Dedifferentiated amniotic fluid mesenchymal stem cell (primary cell): Measurements from ENCODE around the gene NUP188.
A peak's percentile ranks its signal among the peaks of the same experiment; 100 is the strongest.

Source experiments
- DNase-seq: peaks from one replicate; pipeline ENCODE4 v3.0.0-alpha.2; 2016; ENCODE audit errors: extremely low spot score

Gene NUP188

GRCh38 chr9:129007766-129008468 lies 60.4 kb downstream of the NUP188 start:
- no peak for DNase-seq

- no peak for DNase-seq
These were observed 61.0 kb downstream of the NUP188 start for GRCh38 chr9:129008469-129008965.

DNA sequence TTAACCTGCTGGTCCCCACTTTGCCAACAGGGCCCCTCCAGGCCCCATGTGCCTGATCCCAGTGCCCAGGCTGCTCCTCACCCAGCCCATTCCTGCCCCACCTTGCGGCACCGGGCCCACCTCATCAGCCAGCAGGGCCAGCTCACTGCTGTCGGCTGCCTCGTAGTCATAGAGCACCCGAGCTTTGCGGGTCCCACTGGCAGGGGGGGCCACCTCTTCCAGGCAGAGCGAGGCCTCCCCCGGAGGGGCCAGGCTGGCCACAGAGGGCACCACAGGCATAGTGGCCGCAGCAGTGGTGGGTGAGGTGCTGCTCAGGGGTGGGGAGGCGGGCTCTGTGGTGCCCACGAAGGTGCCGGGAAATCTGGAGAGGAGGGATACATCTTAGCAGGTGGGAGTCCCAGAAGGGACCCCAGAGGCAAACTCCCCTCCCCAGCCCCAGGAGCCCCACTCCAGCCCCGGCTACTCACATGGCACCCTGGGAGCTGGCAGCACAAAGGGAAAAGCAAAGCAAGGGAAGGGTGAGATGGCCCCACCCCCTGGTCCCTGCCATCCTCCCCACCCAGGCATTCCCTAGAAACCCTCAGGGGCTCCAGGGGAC lies 61.6 kb downstream of the NUP188 start:
- no peak for DNase-seq

DNA sequence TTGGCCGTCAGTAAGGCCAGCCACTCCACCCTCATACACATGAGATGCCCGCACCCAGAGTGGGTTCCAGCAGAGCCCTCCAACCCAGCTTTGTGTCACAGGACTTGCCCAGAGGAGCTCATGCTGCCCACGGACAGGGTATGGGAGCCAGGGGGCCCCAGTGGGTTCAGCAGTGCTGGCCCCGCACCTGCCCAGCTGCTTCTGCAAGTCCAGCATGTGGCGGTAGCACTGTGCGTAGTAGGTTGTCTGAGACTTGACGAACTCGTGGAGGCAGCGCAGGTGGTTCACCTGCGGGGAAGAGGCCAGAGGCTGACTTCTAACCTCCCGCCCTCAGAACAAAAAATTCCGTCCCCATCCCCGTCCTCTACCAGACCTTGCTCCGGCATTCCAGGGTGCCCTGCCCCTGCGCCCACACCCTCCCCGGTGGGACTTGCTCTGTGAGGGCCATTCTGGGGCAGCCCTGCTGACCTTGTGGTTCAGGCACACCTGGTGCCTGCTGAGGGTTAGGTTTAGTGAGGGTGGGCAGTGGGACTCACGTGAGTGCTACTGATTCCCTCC lies 62.2 kb downstream of the NUP188 start:
- no peak for DNase-seq

DNA sequence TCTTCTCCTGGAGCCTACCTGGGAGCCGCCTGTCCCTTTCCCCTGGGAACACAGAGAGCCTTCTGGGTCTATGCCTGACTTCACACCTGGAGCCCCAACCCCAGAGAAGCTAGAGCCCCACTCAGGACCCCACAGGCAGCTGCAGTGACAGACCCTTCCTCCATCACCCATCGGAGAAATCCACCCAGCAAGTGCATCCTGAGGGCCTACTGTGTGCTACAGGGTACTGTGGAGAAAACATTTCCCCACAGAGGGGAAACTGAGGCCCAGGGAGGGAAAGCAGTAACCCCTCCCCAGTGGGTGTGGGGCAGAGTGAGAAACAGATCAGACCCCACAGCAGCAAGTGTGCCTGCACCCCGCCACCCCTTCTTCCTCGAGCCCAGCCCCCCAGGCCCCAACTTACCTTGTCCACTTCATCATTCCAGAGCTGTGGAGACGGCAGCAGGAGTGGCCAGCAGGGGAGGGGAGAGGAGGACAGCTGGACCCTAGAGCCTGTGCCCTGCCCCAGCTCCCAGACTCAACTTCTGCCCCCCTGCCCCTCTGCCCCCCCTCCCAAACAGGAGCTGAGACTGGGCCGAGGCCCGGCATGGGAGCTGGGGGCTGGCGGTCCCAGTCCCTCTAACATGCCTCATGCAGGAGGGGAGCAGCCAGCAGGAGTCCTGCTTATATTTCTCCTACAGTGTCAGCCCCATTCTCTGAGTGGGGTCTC lies 62.9 kb downstream of the NUP188 start:
- no peak for DNase-seq

GRCh38 chr9:129011170-129011569 lies 63.7 kb downstream of the NUP188 start:
- DNase-seq: no peak

DNA sequence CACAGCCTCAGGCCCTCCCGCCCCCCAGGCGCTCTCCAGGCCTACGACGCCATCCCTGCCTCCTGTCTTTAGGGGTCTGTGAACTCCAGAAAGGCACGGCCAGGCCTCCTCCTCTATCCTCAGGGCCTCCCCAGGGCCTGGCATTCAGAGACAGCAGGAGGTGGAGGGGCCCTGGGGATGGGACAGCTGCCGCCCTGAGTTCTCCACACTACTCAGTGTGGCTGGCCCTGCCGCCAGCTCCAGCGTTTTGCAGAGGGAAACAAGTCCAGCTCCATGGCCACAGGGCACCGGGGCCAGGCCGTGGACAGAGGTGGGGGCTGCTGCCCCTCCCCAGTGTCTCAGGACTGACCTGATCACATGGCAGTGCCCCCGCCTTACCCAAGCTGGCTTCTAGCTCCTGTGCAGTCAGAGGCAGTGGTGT lies 64.3 kb downstream of the NUP188 start:
- no peak for DNase-seq

DNA sequence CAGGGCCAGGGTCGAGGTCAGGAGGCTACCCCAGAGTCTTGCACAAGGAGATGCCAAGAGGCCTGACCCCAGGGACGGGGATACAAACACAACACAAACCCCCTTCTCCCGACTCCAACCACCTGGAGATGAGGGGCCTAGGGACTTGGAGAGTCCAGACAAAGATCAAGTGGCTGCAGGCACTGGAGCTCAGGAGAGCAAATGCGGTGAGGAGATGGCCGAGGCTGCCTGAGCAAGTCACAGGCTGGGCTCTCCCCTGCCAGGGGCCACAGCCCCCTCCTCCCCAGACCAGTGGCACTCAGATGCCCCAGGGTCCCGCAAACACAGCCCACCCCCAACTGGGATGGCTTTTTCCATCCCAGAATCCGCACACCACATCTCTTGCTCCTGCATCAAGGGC lies 64.8 kb downstream of the NUP188 start:
- DNase-seq: no peak

DNA sequence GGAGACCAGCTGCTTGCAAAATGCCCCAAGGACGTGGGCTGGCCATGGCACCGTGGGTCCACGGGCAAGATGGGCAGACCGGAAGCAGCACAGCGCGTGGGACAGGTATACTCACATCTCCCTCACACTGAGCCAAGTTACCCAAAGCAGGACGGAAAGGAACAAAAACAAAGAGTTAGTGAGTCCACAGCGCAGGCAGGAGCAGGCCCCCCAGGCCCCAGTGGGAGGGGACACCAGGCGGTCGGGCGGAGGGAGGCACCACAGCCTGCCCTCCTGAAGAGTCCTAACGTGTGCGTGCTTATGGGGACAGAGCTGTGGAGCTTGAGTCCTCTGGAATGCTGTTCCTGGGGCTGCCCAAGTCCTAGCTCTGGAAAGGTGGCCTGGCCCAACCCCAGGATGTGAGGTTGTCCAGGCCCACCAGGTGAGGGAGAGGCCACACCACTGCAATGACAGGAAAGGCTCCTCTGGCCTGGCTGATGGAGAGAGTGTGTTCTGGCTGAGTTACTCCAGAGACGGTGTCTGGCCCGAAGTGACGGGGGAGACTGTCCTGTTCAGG lies 65.5 kb downstream of the NUP188 start:
- DNase-seq: no peak

- DNase-seq: no peak
These were observed 66.2 kb downstream of the NUP188 start for GRCh38 chr9:129013674-129014073.

- no peak for DNase-seq
These were observed 66.6 kb downstream of the NUP188 start for GRCh38 chr9:129014124-129014523.

GRCh38 chr9:129014608-129015007 lies 67.1 kb downstream of the NUP188 start:
- DNase-seq: no peak

- DNase-seq: no peak
These were observed 73.6 kb downstream of the NUP188 start for GRCh38 chr9:129021091-129021490.

- no peak for DNase-seq
These were observed 74.5 kb downstream of the NUP188 start for GRCh38 chr9:129022037-129022436.

- peak; percentile 85 for DNase-seq
These were observed 75.8 kb downstream of the NUP188 start for GRCh38 chr9:129023036-129023907.

GRCh38 chr9:129023908-129024233 lies 76.4 kb downstream of the NUP188 start:
- no peak for DNase-seq

- DNase-seq: no peak
These were observed 79.1 kb downstream of the NUP188 start for GRCh38 chr9:129026442-129027223.

DNA sequence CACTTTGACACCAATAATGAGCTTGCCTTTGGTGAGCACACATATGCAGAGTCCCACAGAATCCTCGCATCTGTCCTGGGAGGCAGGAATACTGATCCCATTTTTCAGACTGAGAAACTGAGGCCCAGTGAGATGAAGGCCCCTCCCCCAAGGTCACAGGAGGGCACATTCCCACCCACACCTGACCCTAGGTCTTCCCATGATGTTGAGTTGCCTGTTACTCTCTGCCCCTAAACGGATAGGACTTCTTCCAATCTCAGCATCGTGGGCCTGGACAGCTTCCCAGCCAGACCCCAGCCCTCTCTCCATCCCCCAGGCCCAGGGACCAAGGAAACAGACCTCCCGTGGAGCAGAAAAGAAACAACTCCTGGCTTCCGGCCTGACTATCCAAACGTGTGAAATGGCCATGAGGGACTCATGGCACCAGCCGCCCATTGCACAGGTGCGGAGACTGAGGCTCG lies 79.8 kb downstream of the NUP188 start:
- DNase-seq: no peak

DNA sequence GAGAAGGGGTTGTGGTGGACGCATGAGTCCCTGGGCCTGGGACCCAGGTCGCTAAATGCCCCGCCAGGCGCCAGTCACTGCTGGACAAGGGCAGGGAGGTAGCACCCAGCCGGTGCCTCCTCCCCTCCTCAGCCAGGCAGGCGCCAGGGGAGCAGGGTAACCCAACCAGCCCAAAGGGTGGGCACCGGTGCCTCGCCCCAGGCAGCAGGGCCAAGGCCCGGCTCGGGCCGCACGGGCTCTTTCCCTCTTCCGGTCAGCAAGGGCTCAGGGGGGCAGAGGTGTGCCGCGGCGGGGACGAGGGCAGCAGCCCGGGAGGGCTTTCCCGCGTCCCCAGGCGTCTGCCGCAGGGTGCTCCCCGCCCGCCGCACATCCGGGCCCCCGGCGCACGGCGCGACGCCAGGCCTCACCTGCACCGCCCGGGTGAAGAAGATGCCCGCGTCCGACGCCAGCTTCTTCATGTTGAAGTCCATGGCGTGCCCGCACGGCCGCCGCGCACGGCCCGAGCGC lies 80.2 kb downstream of the NUP188 start:
- DNase-seq: no peak
